ENCODE measurements around the gene ASB3. TPM values are rescaled to one million over a fixed set of nuclear protein-coding genes. Genes with fewer than 3 reads are reported as not detected.
A peak's percentile ranks its signal among the peaks of the same experiment; 100 is the strongest.
"Not testable (repeated sequence)": the region's sequence is repeated elsewhere in the genome, so short reads cannot be mapped to it uniquely, and the experiment has no call there.

The ASB3 gene
- total RNA-seq, 1 donor from 2014 or later, result 80.7 TPM

DNA sequence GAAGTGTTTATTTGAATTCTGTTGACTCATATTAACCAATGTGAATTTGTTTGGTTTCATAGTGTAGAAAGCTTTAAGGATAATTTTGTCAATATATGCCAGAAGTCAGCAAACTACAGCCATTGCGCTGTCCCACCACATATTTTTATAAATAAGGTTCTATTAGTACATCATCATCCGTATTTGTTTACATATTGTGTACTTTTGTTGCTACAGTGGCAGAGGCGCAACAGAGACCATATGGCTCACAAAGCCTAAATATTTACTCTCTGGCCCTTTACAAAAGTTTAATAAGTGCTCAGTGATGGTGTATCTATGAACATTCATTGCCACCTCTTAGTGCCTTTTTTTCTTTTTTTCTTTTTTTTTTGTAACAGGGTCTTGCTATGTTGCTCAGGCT lies 6.5 kb upstream of the ASB3 start:
- DNase-seq (ENCODE audit: low spot score in 2 of 2), result no peak
- FAIRE-seq, result no peak

- FAIRE-seq, result no peak
- peak in 1 of 2 donors; percentile 17 for DNase-seq (ENCODE audit: low spot score in 2 of 2)
Observed at GRCh38 chr2:53787614-53788289, 999 bp upstream of the ASB3 start.

DNA sequence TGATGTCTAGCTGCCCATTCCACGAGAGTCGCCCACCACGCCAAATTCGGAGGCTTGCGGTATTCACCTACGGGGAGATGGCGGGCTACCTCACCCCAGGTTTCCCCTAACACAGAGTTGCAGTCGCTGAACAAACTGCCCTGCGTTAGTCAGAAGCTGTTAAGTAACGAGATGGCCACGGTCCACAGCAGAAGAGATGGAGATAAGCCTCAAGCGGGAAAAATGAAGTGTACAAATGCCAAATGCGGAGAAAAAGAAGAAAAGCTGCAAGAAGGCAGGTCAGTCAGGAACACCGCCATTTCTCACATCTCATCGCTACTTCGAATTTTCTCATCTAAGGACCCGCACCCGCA lies 425 bp downstream of the ASB3 start:
- DNase-seq (ENCODE audit: low spot score in 2 of 2) (no peak), FAIRE-seq (no peak)

- no peak for FAIRE-seq
- no peak for DNase-seq (ENCODE audit: low spot score in 2 of 2)
Observed at GRCh38 chr2:53785366-53785765, 1.4 kb downstream of the ASB3 start.

GRCh38 chr2:53784436-53784835 lies 2.3 kb downstream of the ASB3 start:
- no peak for DNase-seq (ENCODE audit: low spot score in 2 of 2)
- no peak for FAIRE-seq

DNA sequence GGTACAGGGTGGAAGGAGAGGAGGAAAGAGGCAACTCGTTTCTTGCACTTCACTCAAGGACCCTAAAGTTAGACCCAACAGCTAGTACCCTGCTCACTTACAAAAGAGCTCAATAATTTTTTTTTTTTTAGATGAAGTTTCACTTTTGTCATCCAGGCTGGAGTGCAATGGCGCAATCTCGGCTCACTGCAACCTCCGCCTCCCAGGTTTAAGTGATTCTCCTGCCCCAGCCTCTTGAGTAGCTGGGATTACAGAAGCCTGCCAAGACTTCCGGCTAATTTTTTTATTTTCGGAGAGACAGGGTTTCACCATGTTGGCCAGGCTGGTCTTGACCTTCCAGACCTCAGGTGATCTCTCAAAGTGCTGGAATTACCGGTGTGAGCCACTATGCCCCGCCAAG lies 4.1 kb downstream of the ASB3 start:
- FAIRE-seq (no peak), DNase-seq (ENCODE audit: low spot score in 2 of 2) (no peak)

GRCh38 chr2:53780056-53780455 lies 6.7 kb downstream of the ASB3 start:
- FAIRE-seq, result no peak
- DNase-seq (ENCODE audit: low spot score in 2 of 2), result no peak

- DNase-seq (ENCODE audit: low spot score in 2 of 2), result no peak
- no peak for FAIRE-seq
Observed at GRCh38 chr2:53778536-53779162, 8.1 kb downstream of the ASB3 start.

DNA sequence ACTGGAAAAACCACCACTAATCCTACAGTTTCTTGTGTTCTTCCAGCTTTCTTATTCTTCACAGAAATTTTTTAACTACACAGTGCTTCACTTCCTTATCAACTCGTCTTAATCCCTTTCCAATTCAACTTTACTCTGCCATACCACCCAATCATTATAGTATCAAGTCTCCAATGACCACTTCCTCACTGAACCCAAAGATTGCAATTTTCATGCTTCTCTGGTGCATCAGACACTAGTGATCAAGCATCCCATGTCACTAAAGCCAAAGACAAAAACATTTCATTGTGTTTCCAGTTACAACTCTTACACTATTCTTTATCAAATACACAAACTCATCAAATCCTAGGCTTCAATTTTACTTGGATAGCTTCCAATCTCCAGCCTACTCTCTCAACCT lies 9.6 kb downstream of the ASB3 start:
- FAIRE-seq (no peak), DNase-seq (ENCODE audit: low spot score in 2 of 2) (no peak)

GRCh38 chr2:53770264-53770663 lies 16.5 kb downstream of the ASB3 start:
- no peak for DNase-seq (ENCODE audit: low spot score in 2 of 2)
- no peak for FAIRE-seq

- no peak for DNase-seq (ENCODE audit: low spot score in 2 of 2)
- no peak for FAIRE-seq
Observed at GRCh38 chr2:53769318-53769945, 17.3 kb downstream of the ASB3 start.

DNA sequence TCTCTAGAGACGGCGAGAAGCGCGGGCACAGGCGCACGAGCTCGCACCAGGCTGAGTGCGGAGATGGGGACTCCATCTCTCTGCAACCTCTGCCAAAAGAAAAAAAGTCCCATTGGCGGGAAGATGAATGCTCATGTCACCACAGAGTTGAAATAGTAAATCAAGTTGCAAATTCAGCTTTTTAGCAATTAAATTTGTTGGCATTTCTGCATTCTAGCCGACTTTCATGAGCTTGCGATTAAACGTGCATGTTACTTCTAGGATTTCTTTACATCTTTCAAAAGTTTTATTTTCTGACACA lies 18.6 kb downstream of the ASB3 start:
- FAIRE-seq (no peak), DNase-seq (ENCODE audit: low spot score in 2 of 2) (peak in 1 of 2 donors; percentile 44)

DNA sequence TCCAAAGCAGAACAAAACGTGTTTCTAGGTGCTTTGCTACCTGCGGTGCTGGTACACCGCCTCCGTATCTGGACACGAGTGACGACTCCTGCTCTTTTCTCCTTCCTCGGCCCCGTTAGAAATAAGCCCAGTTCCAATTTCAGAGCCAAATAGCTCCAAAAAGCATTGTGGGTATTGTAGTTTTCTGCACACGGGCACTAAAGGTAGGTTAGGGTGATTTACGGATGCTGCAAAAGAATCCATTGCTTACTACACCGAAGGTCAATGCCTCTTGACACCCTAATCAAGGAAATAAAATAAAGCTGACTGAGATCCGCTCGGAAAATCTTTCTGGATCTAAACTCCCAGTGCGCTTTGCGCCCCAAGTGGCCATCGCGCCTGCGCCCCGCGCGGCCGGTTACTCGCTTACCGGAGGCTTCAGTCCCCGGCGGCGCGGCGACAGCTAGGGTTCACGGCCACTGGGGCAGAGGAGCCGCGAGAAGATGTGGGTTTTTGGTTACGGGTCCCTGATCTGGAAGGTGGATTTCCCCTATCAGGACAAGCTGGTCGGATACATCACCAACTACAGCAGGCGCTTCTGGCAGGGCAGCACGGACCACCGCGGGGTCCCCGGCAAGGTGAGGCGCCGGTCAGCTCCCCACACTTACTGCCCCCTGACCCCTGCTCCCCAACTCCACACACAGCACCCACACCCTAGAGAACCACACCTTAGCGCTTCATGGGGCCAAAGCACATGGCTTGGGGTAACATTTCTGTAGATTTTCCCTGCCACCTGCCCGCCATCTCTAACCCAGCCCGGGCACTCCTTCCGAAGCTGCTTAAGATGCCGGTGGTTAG lies 19.1 kb downstream of the ASB3 start, which contains the start of gene CHAC2:
CHAC2 (plus strand) TSS at position 400 of the 837 bp plus-strand sequence; CDS start at position 483, 83 bp downstream.
- FAIRE-seq, result no peak
- peak; percentile 63 to 72 for DNase-seq (ENCODE audit: low spot score in 2 of 2)

DNA sequence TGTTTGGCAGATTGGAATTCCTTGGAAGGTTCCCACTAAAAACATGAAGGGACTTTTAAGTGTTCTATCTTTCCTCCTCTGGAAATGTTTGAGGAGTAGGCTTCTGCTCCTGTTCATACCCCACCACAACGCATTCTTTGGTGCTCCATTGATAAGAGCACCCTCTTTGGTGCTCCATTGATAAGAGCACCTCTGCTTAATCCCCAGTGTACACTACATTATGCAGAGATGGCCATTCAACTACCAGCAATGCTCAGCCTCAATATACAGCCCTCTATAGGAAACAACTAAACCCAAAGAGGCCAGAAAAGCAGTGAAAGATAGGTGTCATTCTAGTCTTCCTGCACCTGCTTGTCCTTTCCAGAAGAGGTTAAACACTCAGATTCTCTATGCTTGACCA lies 21.0 kb downstream of the ASB3 start:
- FAIRE-seq (no peak), DNase-seq (ENCODE audit: low spot score in 2 of 2) (no peak)

GRCh38 chr2:53757206-53757605 lies 29.5 kb downstream of the ASB3 start:
- FAIRE-seq; DNase-seq (ENCODE audit: low spot score in 2 of 2): not testable (repeated sequence)

DNA sequence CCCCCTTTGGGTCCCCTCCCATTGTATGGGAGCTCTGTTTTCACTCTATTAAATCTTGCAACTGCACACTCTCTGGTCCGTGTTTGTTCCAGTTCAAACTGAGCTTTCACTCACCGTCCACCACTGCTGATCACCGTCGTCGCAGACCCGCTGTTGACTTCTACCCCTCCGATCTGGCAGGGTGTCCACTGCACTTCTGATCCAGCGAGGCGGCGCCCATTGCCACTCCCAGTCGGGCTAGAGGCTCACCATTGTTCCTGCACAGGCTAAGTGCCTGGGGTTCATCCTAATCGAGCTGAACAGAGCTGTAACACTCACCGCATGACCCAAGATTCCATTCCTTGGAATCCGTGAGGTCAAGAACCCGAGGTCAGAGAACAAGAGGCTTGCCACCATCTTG lies 30.1 kb downstream of the ASB3 start:
- DNase-seq (ENCODE audit: low spot score in 2 of 2) (no peak), FAIRE-seq (no peak)

DNA sequence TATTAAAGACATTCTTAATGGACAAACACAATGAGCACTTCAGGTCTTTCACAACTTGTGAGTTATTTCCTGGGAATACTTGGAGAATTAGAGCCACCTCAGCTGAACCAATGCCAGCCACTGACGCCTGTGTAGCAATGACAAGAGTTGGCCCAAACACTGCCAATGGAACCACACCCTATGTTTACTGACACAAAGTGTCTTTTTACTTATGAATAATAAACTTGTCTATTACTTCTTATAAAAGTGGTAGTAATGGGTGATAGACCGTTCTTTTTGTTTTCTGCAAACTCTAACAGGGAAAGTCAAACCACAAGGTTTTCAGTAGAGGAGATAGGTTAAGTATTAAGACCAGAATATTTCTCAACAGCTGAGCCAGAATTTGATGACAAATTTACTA lies 31.6 kb downstream of the ASB3 start:
- no peak for FAIRE-seq
- DNase-seq (ENCODE audit: low spot score in 2 of 2), result no peak

DNA sequence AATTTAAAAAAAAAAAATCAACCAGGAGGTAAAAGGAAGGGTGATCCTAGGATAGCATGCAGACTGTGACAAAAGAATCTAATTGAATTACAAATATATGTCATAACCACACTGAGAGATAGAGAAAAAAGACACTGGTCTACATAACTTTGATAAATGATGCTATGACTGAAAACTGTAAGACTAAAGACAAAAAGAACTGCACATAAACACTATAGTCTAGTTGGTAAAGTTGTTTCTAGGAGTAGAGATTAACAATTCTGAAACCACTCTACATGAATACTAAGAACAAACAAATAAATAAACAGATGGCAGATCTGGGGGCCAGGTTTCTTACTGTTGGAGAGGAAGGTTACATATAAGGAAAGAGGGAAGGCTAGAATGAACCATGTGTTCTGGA lies 33.7 kb downstream of the ASB3 start:
- no peak for FAIRE-seq
- DNase-seq (ENCODE audit: low spot score in 2 of 2), result no peak

DNA sequence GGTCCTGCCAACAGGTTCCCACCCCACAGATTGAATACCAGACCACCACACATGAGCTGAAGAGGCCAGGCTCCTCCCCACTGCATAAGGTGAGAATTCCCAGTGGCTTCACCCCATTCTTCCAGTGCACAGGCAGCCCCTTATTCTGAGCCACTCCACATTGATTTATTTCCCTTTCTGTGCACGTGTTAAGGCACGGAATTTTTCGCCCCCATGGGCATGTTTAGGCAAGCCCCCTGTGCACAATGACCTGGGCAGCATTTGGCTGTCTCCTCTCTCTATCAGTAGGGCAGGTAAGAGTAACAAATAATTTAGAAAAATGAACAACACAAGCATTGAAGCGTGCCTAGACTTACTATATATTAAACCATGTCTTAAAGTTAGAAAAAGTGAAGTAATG lies 34.4 kb downstream of the ASB3 start:
- FAIRE-seq (no peak), DNase-seq (ENCODE audit: low spot score in 2 of 2) (no peak)

- DNase-seq (ENCODE audit: low spot score in 2 of 2), result no peak
- FAIRE-seq, result no peak
Observed at GRCh38 chr2:53751728-53752127, 35.0 kb downstream of the ASB3 start.

GRCh38 chr2:53750041-53750768 lies 36.5 kb downstream of the ASB3 start:
- DNase-seq (ENCODE audit: low spot score in 2 of 2) (no peak), FAIRE-seq (no peak)

Data from frontal cortex (tissue), 4 donors.